ENCODE data around the gene TOR4A.
A peak's percentile ranks its signal among the peaks of the same experiment; 100 is the strongest.

TOR4A gene

GRCh38 chr9:137243626-137244485, 33.7 kb upstream of the TOR4A start:
- peak overlapping the region; percentile 95 for H3K23ac ChIP-seq (ENCODE audit: low read depth, low read length, poor library complexity)
- no peak overlapping the region for H3K27ac ChIP-seq (replicated peaks; ENCODE audit: low read length)
- H4K8ac ChIP-seq (ENCODE audit: low read depth, low read length): no peak overlapping the region
- H3K36me3 ChIP-seq (replicated peaks in 1 of 2; ENCODE audit: control insufficient read depth in 2 of 2, insufficient read depth in 2 of 2, low read length in 2 of 2): peaks cover 19 to 29% of the 10 kb centered on the region in 2 donors
- peak overlapping the region in 1 of 2 donors; percentile 25 for H3K4me3 ChIP-seq (ENCODE audit: low read length in 2 of 2)
- no peak overlapping the region for H2BK120ac ChIP-seq (ENCODE audit: low read depth, low read length)
- H3K14ac ChIP-seq (ENCODE audit: low read length): no peak overlapping the region
- peak overlapping the region; percentile 18 for H3K4me2 ChIP-seq (ENCODE audit: insufficient read depth, low read length, poor library complexity, severe bottlenecking)
- H2BK15ac ChIP-seq (ENCODE audit: low read length): peak overlapping the region; percentile 49
- WGBS, 2 donors (ENCODE audit: extremely low coverage in 2 of 2, insufficient read length in 2 of 2, insufficient replicate concordance in 1 of 2): no CpG with 5 or more reads among the region's 15 CpGs
- H3K9me3 ChIP-seq (replicated peaks in 1 of 2; ENCODE audit: control insufficient read depth in 2 of 2, insufficient read depth in 1 of 2, low read depth in 1 of 2, low read length in 2 of 2): no peaks in the 10 kb centered on the region
- H3K18ac ChIP-seq (ENCODE audit: low read length): no peak overlapping the region
- H2AFZ ChIP-seq (ENCODE audit: low read length): no peak overlapping the region
- H3K79me1 ChIP-seq (ENCODE audit: low read depth, low read length): peaks cover 20% of the 10 kb centered on the region
- H3K4me1 ChIP-seq (ENCODE audit: control insufficient read depth in 2 of 2, insufficient read depth in 1 of 2, low read depth in 1 of 2, low read length in 2 of 2): peaks cover 16 to 22% of the 10 kb centered on the region in 2 donors
- H4K91ac ChIP-seq (ENCODE audit: low read depth, low read length, poor library complexity): no peak overlapping the region
- no peak for DNase-seq (ENCODE audit: low spot score)
- peak overlapping the region; percentile 15 for H2AK5ac ChIP-seq (ENCODE audit: low read depth, low read length)
- H2BK5ac ChIP-seq (ENCODE audit: low read length): no peak overlapping the region
- H2BK12ac ChIP-seq (ENCODE audit: low read length): no peak overlapping the region
- no peak overlapping the region for H3K4ac ChIP-seq (ENCODE audit: low read length)
- peaks cover 0 to 2% (median 0%) of the 10 kb centered on the region in 3 experiments for H3K27me3 ChIP-seq (ENCODE audit: control insufficient read depth in 3 of 3, insufficient read depth in 3 of 3, low read depth in 1 of 3, low read length in 3 of 3)
- H3K9ac ChIP-seq (ENCODE audit: low read depth, low read length, poor library complexity): peak overlapping the region; percentile 70

GRCh38 chr9:137244486-137245449, 32.8 kb upstream of the TOR4A start:
- no peak overlapping the region for H3K4me3 ChIP-seq (ENCODE audit: low read length in 2 of 2)

GRCh38 chr9:137245450-137246421, 31.8 kb upstream of the TOR4A start:
- no peak overlapping the region for H2BK15ac ChIP-seq (ENCODE audit: low read length)

More at GRCh38 chr9:137244486-137245449, 32.8 kb upstream of the TOR4A start:
- Histone ChIP-seq H4K8ac (ENCODE audit: low read depth, low read length) (no peak overlapping the region), H3K36me3 (replicated peaks in 1 of 2; ENCODE audit: control insufficient read depth in 2 of 2, insufficient read depth in 2 of 2, low read length in 2 of 2) (peaks cover 19 to 27% of the 10 kb centered on the region in 2 donors), H2AFZ (ENCODE audit: low read length) (no peak overlapping the region), H2AK5ac (ENCODE audit: low read depth, low read length) (peak overlapping the region; percentile 15), H3K18ac (ENCODE audit: low read length) (peak overlapping the region; percentile 15), H3K27ac (replicated peaks; ENCODE audit: low read length) (no peak overlapping the region), H3K9me3 (replicated peaks in 1 of 2; ENCODE audit: control insufficient read depth in 2 of 2, insufficient read depth in 1 of 2, low read depth in 1 of 2, low read length in 2 of 2) (no peaks in the 10 kb centered on the region), H3K27me3 (ENCODE audit: control insufficient read depth in 3 of 3, insufficient read depth in 3 of 3, low read depth in 1 of 3, low read length in 3 of 3) (peaks cover 0 to 2% (median 0%) of the 10 kb centered on the region in 3 experiments), H2BK15ac (ENCODE audit: low read length) (no peak overlapping the region), H2BK12ac (ENCODE audit: low read length) (no peak overlapping the region), H3K79me1 (ENCODE audit: low read depth, low read length) (peaks cover 17% of the 10 kb centered on the region), H2BK120ac (ENCODE audit: low read depth, low read length) (no peak overlapping the region), H3K4me1 (ENCODE audit: control insufficient read depth in 2 of 2, insufficient read depth in 1 of 2, low read depth in 1 of 2, low read length in 2 of 2) (peaks cover 15 to 19% of the 10 kb centered on the region in 2 donors), H3K23ac (ENCODE audit: low read depth, low read length, poor library complexity) (peak overlapping the region; percentile 95), H3K4ac (ENCODE audit: low read length) (no peak overlapping the region), H2BK5ac (ENCODE audit: low read length) (no peak overlapping the region), H3K4me2 (ENCODE audit: insufficient read depth, low read length, poor library complexity, severe bottlenecking) (no peak overlapping the region), H3K9ac (ENCODE audit: low read depth, low read length, poor library complexity) (no peak overlapping the region), H3K14ac (ENCODE audit: low read length) (no peak overlapping the region), H4K91ac (ENCODE audit: low read depth, low read length, poor library complexity) (no peak overlapping the region)
- no peak for DNase-seq (ENCODE audit: low spot score)
- no CpG with 5 or more reads among the region's 36 CpGs for WGBS, 2 donors (ENCODE audit: extremely low coverage in 2 of 2, insufficient read length in 2 of 2, insufficient replicate concordance in 1 of 2)

More at GRCh38 chr9:137245450-137246421, 31.8 kb upstream of the TOR4A start:
- H3K18ac ChIP-seq (ENCODE audit: low read length): peak overlapping the region; percentile 27
- no peak overlapping the region for H3K4me2 ChIP-seq (ENCODE audit: insufficient read depth, low read length, poor library complexity, severe bottlenecking)
- H3K79me1 ChIP-seq (ENCODE audit: low read depth, low read length): peaks cover 17% of the 10 kb centered on the region
- no peak overlapping the region for H3K27ac ChIP-seq (replicated peaks; ENCODE audit: low read length)
- H2AFZ ChIP-seq (ENCODE audit: low read length): no peak overlapping the region
- peak overlapping the region; percentile 63 for H2BK12ac ChIP-seq (ENCODE audit: low read length)
- H3K14ac ChIP-seq (ENCODE audit: low read length): peak overlapping the region; percentile 63
- no peak overlapping the region for H4K91ac ChIP-seq (ENCODE audit: low read depth, low read length, poor library complexity)
- H3K27me3 ChIP-seq (ENCODE audit: control insufficient read depth in 3 of 3, insufficient read depth in 3 of 3, low read depth in 1 of 3, low read length in 3 of 3): peaks cover 0 to 2% (median 0%) of the 10 kb centered on the region in 3 experiments
- H2AK5ac ChIP-seq (ENCODE audit: low read depth, low read length): peak overlapping the region; percentile 61
- H4K8ac ChIP-seq (ENCODE audit: low read depth, low read length): no peak overlapping the region
- H3K9ac ChIP-seq (ENCODE audit: low read depth, low read length, poor library complexity): peak overlapping the region; percentile 12
- no peak for DNase-seq (ENCODE audit: low spot score)
- H3K9me3 ChIP-seq (replicated peaks in 1 of 2; ENCODE audit: control insufficient read depth in 2 of 2, insufficient read depth in 1 of 2, low read depth in 1 of 2, low read length in 2 of 2): no peaks in the 10 kb centered on the region
- no peak overlapping the region for H3K4ac ChIP-seq (ENCODE audit: low read length)
- no CpG with 5 or more reads among the region's 25 CpGs for WGBS, 2 donors (ENCODE audit: extremely low coverage in 2 of 2, insufficient read length in 2 of 2, insufficient replicate concordance in 1 of 2)
- H3K23ac ChIP-seq (ENCODE audit: low read depth, low read length, poor library complexity): peak overlapping the region; percentile 75
- H2BK120ac ChIP-seq (ENCODE audit: low read depth, low read length): peak overlapping the region; percentile 74
- H2BK5ac ChIP-seq (ENCODE audit: low read length): no peak overlapping the region
- H3K4me1 ChIP-seq (ENCODE audit: control insufficient read depth in 2 of 2, insufficient read depth in 1 of 2, low read depth in 1 of 2, low read length in 2 of 2): peaks cover 15 to 25% of the 10 kb centered on the region in 2 donors
- H3K4me3 ChIP-seq (ENCODE audit: low read length in 2 of 2): peak overlapping the region in 1 of 2 donors; percentile 35
- H3K36me3 ChIP-seq (replicated peaks in 1 of 2; ENCODE audit: control insufficient read depth in 2 of 2, insufficient read depth in 2 of 2, low read length in 2 of 2): peaks cover 19 to 27% of the 10 kb centered on the region in 2 donors
